ENCODE results near the gene SARM1.

Gene SARM1

DNA sequence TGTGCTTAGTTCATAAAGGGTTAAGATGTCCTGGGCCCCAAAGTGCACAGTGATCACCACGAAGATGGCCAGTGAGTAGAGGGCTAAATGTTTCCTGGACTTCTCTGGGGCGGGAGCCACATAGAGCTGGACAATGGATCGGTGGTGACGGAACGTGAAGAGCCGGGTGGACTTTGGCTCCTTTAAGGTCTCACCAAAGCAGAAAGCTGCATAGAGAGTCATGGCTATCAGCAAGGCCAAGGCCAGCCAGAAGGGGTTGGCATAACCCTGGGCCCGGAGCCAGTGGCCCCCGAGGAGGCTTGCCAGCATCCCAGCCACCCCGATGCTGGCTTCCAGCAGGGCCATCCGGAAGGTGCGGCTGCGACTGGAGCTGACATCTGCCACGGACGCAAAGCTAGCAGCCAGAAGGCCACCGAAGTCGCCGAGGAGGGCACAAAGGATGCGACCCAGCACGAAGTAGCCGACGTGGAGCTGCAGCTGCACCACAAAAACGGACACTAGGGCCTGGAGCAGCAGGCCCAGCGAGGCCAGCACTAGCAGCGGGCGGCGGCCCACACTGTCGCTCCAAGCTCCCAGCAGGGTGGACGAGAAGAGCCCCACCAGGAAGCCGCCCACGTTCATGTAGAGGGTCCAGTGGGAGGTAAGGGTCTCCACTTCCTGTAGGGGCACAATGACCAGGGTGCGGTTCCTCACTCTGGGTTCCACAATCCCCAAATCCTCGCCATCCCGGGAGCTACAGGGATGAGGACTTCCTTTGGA lies 33.5 kb downstream of the SARM1 start:
- H3K27me3 ChIP-seq (ENCODE audit: control insufficient read depth in 1 of 2, insufficient read depth in 2 of 2, low read length in 2 of 2): no peaks in the 10 kb centered on the region
- H3K4me3 ChIP-seq (ENCODE audit: low read length in 2 of 2): peak overlapping the region; percentile 74 to 80
- H3K27ac ChIP-seq (ENCODE audit: low read length): no peak overlapping the region
- no peaks in the 10 kb centered on the region for H3K9me3 ChIP-seq (ENCODE audit: control insufficient read depth in 2 of 2, low read length in 2 of 2)
- H3K36me3 ChIP-seq (ENCODE audit: control insufficient read depth in 2 of 2, insufficient read depth in 2 of 2, low read length in 2 of 2): peaks cover 0 to 11% of the 10 kb centered on the region in 2 donors
- peak overlapping the region; percentile 52 to 58 for H3K9ac ChIP-seq (ENCODE audit: low read length in 2 of 2)
- H3K4me1 ChIP-seq (ENCODE audit: control insufficient read depth, insufficient read depth, low read length): peaks cover 22% of the 10 kb centered on the region

DNA sequence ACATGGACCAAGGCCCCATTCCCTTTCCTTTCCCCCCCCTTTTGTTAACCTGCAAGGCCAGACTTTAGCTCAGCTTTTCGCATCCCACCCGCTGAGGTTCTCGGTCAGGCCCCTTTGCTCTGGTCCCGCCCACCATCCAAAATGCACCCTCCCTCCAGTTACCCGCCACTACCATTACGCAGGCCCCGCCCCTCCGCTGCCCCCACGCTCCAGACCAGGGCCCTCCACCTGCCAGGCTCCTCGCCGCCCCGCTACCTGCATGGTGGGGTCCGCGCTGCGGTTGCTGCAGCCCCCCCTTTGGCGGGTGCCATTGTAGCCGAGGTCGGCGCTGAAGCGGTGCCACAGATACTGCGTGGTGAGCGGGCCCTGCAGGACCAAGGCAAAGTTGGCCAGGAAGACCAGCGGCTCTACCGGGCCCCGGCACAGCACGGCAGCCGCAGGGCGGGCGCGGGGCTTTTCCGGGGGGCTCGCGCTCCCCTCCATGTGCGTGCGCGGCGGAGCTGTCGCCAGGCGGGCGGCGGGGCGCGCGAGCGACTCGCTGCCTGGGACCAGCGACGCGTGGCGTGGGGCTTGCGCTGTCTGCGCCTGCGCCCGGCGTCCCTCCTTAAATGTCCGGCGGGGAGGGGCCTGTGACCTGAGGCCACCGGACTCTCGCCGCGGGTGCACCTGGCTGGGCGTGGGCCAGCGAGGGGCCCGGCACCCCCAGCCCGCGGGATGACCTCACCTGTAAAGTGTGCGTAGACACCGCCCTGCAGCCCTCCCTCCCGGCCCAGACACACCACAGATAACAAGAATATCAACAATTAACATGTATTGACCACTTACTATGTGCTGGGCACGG lies 34.4 kb downstream of the SARM1 start, which contains the start of gene SLC46A1:
TSS of gene SLC46A1 (minus strand) at position 581 of the 841 bp plus-strand sequence. CDS start at position 483, 98 bp downstream.
- no peaks in the 10 kb centered on the region for H3K27me3 ChIP-seq (ENCODE audit: control insufficient read depth in 1 of 2, insufficient read depth in 2 of 2, low read length in 2 of 2)
- no peaks in the 10 kb centered on the region for H3K9me3 ChIP-seq (ENCODE audit: control insufficient read depth in 2 of 2, low read length in 2 of 2)
- H3K36me3 ChIP-seq (ENCODE audit: control insufficient read depth in 2 of 2, insufficient read depth in 2 of 2, low read length in 2 of 2): peaks cover 0 to 8% of the 10 kb centered on the region in 2 donors
- H3K4me3 ChIP-seq (ENCODE audit: low read length in 2 of 2): peak within 1 kb of the TSS; percentile 74 to 80
- H3K9ac ChIP-seq (ENCODE audit: low read length in 2 of 2): peak within 1 kb of the TSS; percentile 52 to 58
- H3K4me1 ChIP-seq (ENCODE audit: control insufficient read depth, insufficient read depth, low read length): peaks cover 20% of the 10 kb centered on the region
- H3K27ac ChIP-seq (ENCODE audit: low read length): no peak within 1 kb of the TSS

DNA sequence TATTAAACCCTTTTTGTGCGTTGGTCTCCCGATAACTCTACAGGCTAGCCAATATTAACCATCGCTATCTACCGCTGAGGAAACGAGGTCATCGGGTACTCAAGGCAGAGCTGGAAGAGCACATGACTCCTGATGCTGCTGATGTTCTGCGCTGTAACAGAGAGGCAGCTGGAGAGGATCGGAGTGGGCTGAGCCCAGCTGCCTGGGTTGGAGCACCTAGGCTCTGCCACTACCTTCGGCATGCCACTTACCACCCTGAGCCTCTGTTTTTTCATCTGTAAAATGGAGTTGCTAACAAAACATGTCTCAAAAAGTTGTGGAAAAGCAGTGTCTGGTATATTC lies 35.0 kb downstream of the SARM1 start:
- peaks cover 20% of the 10 kb centered on the region for H3K4me1 ChIP-seq (ENCODE audit: control insufficient read depth, insufficient read depth, low read length)
- H3K9ac ChIP-seq (ENCODE audit: low read length in 2 of 2): peak overlapping the region; percentile 13 to 52
- H3K27me3 ChIP-seq (ENCODE audit: control insufficient read depth in 1 of 2, insufficient read depth in 2 of 2, low read length in 2 of 2): no peaks in the 10 kb centered on the region
- peak overlapping the region; percentile 74 to 80 for H3K4me3 ChIP-seq (ENCODE audit: low read length in 2 of 2)
- peaks cover 0 to 8% of the 10 kb centered on the region in 2 donors for H3K36me3 ChIP-seq (ENCODE audit: control insufficient read depth in 2 of 2, insufficient read depth in 2 of 2, low read length in 2 of 2)
- H3K27ac ChIP-seq (ENCODE audit: low read length): no peak overlapping the region
- H3K9me3 ChIP-seq (ENCODE audit: control insufficient read depth in 2 of 2, low read length in 2 of 2): no peaks in the 10 kb centered on the region

DNA sequence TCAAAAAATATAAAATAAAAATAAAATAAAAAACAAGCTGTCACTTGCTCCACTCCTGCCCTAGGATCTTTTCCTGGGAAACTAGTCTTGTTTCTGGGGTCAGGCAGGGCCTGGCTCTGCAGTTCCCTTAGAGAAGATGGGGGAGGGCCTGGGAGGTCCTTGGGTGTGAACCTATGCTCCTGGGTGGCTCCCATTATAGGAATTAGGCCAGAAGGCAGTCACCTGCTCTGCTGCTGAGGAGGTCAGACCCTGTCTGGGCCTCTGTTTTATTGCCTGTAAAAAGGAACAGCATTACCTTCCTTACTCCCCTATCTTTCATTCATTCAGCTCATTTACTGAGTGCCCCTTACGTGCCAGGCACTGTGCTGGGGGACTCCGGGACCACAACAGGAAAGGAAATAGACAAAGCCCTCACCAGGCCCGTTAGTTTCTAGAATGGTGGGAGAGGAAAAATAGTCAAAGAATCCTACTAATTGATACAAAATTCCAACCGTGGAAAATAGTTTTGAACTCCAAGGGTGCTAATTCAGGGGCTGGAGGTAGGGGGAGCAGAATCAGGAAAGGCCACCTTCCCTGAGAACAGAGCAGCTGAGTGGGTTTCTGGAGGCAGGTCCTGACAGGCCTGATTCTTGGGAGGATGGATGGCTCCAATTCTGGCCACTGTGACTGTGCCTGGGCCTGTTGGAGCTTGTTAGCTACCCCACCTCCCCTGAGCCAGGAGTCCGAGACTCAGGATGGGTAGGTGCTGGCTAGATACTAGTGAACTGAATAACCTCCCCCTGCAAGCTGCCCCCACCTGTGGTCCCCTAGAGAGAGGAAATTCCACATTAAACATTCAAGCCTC lies 35.9 kb downstream of the SARM1 start:
- peaks cover 20% of the 10 kb centered on the region for H3K4me1 ChIP-seq (ENCODE audit: control insufficient read depth, insufficient read depth, low read length)
- H3K9ac ChIP-seq (ENCODE audit: low read length in 2 of 2): no peak overlapping the region
- H3K27ac ChIP-seq (ENCODE audit: low read length): no peak overlapping the region
- peaks cover 0 to 5% of the 10 kb centered on the region in 2 donors for H3K36me3 ChIP-seq (ENCODE audit: control insufficient read depth in 2 of 2, insufficient read depth in 2 of 2, low read length in 2 of 2)
- no peaks in the 10 kb centered on the region for H3K9me3 ChIP-seq (ENCODE audit: control insufficient read depth in 2 of 2, low read length in 2 of 2)
- H3K27me3 ChIP-seq (ENCODE audit: control insufficient read depth in 1 of 2, insufficient read depth in 2 of 2, low read length in 2 of 2): no peaks in the 10 kb centered on the region
- H3K4me3 ChIP-seq (ENCODE audit: low read length in 2 of 2): no peak overlapping the region

DNA sequence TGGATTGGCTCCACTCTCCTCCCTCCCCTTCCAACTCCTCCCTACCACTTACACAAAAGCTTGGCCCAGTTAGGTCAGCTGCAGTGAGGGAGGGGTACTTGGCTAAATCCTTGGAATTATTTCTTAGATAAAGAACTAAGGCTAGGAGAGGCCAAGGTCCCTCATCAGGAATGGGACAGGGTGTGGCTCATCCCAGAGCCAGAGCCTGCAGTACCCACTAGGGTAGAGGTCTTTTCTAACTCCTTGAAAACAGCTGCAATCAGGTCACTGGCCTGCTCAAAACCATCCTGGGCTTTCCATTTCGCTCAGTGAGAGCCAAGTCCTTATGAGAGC lies 36.4 kb downstream of the SARM1 start:
- no peak overlapping the region for H3K4me3 ChIP-seq (ENCODE audit: low read length in 2 of 2)
- no peak overlapping the region for H3K27ac ChIP-seq (ENCODE audit: low read length)
- no peak overlapping the region for H3K9ac ChIP-seq (ENCODE audit: low read length in 2 of 2)

DNA sequence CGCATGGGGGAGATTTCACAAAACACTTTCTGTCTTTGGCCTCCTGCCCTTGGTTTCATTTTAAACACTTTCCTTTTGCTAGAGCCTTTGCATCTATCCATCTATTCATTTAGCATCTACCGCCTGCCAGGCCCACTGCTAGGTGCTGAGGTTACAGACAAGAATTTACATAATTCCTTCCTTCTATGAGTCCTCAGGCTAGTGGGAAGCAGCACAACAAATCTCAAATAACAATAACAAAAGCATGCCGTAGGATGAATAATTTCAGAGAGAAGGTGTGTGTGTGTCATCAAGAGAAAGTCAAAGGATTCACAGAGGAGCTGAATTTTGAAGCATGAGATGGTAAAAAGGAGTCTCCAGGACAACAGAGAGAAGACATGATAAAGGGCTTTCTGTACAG lies 40.6 kb downstream of the SARM1 start:
- Histone ChIP-seq H3K36me3 (ENCODE audit: control insufficient read depth in 2 of 2, insufficient read depth in 2 of 2, low read length in 2 of 2) (no peaks in the 10 kb centered on the region), H3K27me3 (ENCODE audit: control insufficient read depth in 1 of 2, insufficient read depth in 2 of 2, low read length in 2 of 2) (peaks cover 0 to 6% of the 10 kb centered on the region in 2 donors), H3K9me3 (ENCODE audit: control insufficient read depth in 2 of 2, low read length in 2 of 2) (no peaks in the 10 kb centered on the region), H3K9ac (ENCODE audit: low read length in 2 of 2) (no peak overlapping the region), H3K27ac (ENCODE audit: low read length) (no peak overlapping the region), H3K4me1 (ENCODE audit: control insufficient read depth, insufficient read depth, low read length) (no peaks in the 10 kb centered on the region), H3K4me3 (ENCODE audit: low read length in 2 of 2) (no peak overlapping the region)

More for the DNA sequence above, 36.4 kb downstream of the SARM1 start:
- peaks cover 0 to under 1% of the 10 kb centered on the region in 2 donors for H3K36me3 ChIP-seq (ENCODE audit: control insufficient read depth in 2 of 2, insufficient read depth in 2 of 2, low read length in 2 of 2)
- no peaks in the 10 kb centered on the region for H3K27me3 ChIP-seq (ENCODE audit: control insufficient read depth in 1 of 2, insufficient read depth in 2 of 2, low read length in 2 of 2)
- peaks cover 20% of the 10 kb centered on the region for H3K4me1 ChIP-seq (ENCODE audit: control insufficient read depth, insufficient read depth, low read length)
- H3K9me3 ChIP-seq (ENCODE audit: control insufficient read depth in 2 of 2, low read length in 2 of 2): no peaks in the 10 kb centered on the region

DNA sequence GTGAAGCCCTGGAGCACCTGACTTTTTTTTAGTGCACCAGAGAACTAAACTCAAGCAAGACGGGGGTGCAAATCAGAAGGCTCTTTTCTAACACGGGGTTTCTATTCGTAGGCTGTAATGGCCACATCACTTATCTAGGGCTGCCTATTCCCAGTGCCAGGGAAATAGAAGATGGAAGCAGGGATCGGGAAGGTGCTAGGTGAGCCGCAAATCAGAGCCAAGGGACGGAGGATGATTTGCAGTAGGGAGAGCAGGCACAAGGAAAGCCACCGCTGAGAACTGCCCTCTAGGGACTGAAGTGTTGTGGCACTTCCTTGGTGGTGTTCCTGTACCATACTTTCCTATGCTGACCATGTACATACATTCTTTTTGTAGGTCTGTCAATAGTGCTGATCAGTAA lies 42.3 kb downstream of the SARM1 start:
- Histone ChIP-seq H3K36me3 (ENCODE audit: control insufficient read depth in 2 of 2, insufficient read depth in 2 of 2, low read length in 2 of 2) (no peaks in the 10 kb centered on the region), H3K27ac (ENCODE audit: low read length) (no peak overlapping the region), H3K4me1 (ENCODE audit: control insufficient read depth, insufficient read depth, low read length) (no peaks in the 10 kb centered on the region), H3K4me3 (ENCODE audit: low read length in 2 of 2) (no peak overlapping the region), H3K9me3 (ENCODE audit: control insufficient read depth in 2 of 2, low read length in 2 of 2) (no peaks in the 10 kb centered on the region), H3K27me3 (ENCODE audit: control insufficient read depth in 1 of 2, insufficient read depth in 2 of 2, low read length in 2 of 2) (peaks cover 0 to 8% of the 10 kb centered on the region in 2 donors), H3K9ac (ENCODE audit: low read length in 2 of 2) (no peak overlapping the region)

DNA sequence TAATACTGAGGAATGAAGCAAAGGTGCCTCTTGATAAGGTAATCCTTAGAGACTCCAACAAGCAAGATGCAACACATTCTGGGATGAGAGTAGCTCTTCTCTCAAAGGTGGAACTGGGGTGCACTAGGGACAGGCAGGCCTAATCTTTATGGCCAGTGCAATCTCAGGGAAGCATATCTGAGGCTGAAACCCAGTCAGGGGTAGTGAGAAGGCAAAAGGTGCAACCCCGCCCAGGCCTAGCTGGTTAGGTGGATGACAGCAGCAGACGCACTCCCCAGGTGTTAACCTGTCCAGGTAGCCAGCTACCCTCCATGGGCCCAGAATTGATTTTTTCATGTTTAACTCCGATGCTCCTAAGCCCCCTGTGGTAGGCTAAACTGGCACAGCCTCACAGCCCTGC lies 44.4 kb downstream of the SARM1 start:
- Histone ChIP-seq H3K27ac (ENCODE audit: low read length) (no peak overlapping the region), H3K4me3 (ENCODE audit: low read length in 2 of 2) (no peak overlapping the region), H3K9me3 (ENCODE audit: control insufficient read depth in 2 of 2, low read length in 2 of 2) (no peaks in the 10 kb centered on the region), H3K9ac (ENCODE audit: low read length in 2 of 2) (no peak overlapping the region), H3K4me1 (ENCODE audit: control insufficient read depth, insufficient read depth, low read length) (no peaks in the 10 kb centered on the region), H3K36me3 (ENCODE audit: control insufficient read depth in 2 of 2, insufficient read depth in 2 of 2, low read length in 2 of 2) (no peaks in the 10 kb centered on the region), H3K27me3 (ENCODE audit: control insufficient read depth in 1 of 2, insufficient read depth in 2 of 2, low read length in 2 of 2) (peaks cover 0 to 10% of the 10 kb centered on the region in 2 donors)

DNA sequence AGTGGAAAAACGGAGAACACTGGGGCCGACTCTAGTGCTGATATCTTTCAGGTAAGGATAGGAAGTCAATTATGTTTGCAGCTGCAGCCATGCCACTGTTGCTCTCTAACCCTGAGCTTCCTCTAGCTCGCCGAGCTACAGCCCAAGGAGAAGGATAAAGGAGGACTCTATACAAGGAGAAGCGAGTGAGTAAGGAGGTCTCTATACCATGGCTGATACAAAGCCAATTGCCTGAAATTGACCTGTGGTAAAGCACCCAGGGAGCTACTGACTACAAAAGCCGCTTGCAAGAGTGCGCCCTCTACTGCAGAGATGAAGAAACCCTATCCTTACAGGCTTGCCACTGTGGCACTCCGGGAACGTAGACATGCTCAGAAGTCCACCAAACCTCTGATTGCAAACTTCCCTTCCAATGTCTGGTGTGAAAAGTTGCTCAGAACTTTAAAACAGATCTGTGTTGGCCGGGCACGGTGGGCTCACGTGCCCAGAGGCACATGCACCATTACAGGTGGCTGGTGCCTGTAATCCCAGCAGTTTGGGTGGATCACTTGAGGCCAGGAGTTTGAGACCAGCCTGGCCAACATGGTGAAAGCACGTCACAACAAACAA lies 45.3 kb downstream of the SARM1 start:
- Histone ChIP-seq H3K9ac (ENCODE audit: low read length in 2 of 2) (no peak overlapping the region), H3K27me3 (ENCODE audit: control insufficient read depth in 1 of 2, insufficient read depth in 2 of 2, low read length in 2 of 2) (peaks cover 0 to 10% of the 10 kb centered on the region in 2 donors), H3K9me3 (ENCODE audit: control insufficient read depth in 2 of 2, low read length in 2 of 2) (no peaks in the 10 kb centered on the region), H3K4me3 (ENCODE audit: low read length in 2 of 2) (no peak overlapping the region), H3K27ac (ENCODE audit: low read length) (no peak overlapping the region), H3K4me1 (ENCODE audit: control insufficient read depth, insufficient read depth, low read length) (no peaks in the 10 kb centered on the region), H3K36me3 (ENCODE audit: control insufficient read depth in 2 of 2, insufficient read depth in 2 of 2, low read length in 2 of 2) (no peaks in the 10 kb centered on the region)

DNA sequence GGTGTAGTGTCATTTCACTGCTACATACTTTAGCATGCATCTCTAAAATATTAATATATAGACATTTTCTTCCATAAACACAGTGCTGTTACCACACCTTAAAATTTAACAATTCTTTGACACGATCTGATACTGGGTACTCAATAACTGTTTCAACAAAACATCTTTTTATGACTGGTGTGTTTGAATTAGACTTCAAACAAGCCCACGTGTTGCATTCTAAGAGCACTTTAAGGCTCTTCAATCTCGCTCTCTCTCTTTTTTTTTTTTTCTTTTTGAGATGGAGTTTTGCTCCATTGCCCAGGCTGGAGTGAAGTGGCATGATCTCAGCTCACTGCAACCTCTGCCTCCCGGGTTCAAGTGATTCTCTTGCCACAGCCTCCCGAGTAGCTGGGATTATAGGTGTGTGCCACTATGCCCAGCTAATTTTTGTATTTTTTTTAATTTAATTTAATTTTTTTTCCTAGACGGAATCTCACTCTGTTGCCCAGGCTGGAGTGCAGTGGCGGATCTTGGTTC lies 50.4 kb downstream of the SARM1 start:
- Histone ChIP-seq H3K27me3 (ENCODE audit: control insufficient read depth in 1 of 2, insufficient read depth in 2 of 2, low read length in 2 of 2) (peaks cover 0 to 12% of the 10 kb centered on the region in 2 donors), H3K4me3 (ENCODE audit: low read length in 2 of 2) (no peak overlapping the region), H3K27ac (ENCODE audit: low read length) (no peak overlapping the region)

More for the DNA sequence above, 50.4 kb downstream of the SARM1 start:
- no peak overlapping the region for H3K9ac ChIP-seq (ENCODE audit: low read length in 2 of 2)
- H3K36me3 ChIP-seq (ENCODE audit: control insufficient read depth in 2 of 2, insufficient read depth in 2 of 2, low read length in 2 of 2): no peaks in the 10 kb centered on the region
- no peaks in the 10 kb centered on the region for H3K9me3 ChIP-seq (ENCODE audit: control insufficient read depth in 2 of 2, low read length in 2 of 2)
- H3K4me1 ChIP-seq (ENCODE audit: control insufficient read depth, insufficient read depth, low read length): no peaks in the 10 kb centered on the region
